Gastrocnemius medialis (tissue), 4 donors: Measurements from ENCODE around the gene NEDD4L. TPM values are rescaled to one million over a fixed set of nuclear protein-coding genes. Genes with fewer than 3 reads are reported as not detected.
"Not testable (repeated sequence)": the region's sequence is repeated elsewhere in the genome, so short reads cannot be mapped to it uniquely, and the experiment has no call there.

Experiments used
- ATAC-seq, 2 donors: fragments of 150-250 bp; one replicate each; pipeline ENCODE4 v1.9.1; 2016
- DNase-seq, 2 donors: peaks; one replicate each; pipeline ENCODE4 v3.0.0-alpha.2; 2019
- H3K27ac ChIP-seq, 4 donors: fragments of 200-600 bp; sonication (generic); 1 replicate in 1 of 4; 2 replicates in 3 of 4; pipeline ENCODE4 v1.5.1; 2016 to 2018; ENCODE audit warnings: mild to moderate bottlenecking in 2 of 4, moderate library complexity in 1 of 4
- H3K27me3 ChIP-seq, 3 donors: fragments of 200-600 bp; sonication (generic) in 2 of 3; 1 replicate in 1 of 3; 2 replicates in 2 of 3; pipeline versions ENCODE4 v1.5.1 to v1.6.0; 2016 to 2019; ENCODE audit warnings: mild to moderate bottlenecking in 1 of 3, moderate library complexity in 1 of 3
- H3K36me3 ChIP-seq, 2 donors: fragments of 200-600 bp; sonication (generic) in 1 of 2; one replicate each; pipeline ENCODE4 v1.5.1; 2017 to 2018
- H3K4me1 ChIP-seq, 2 donors: fragments of 200-600 bp; sonication (generic) in 1 of 2; one replicate each; pipeline ENCODE4 v1.5.1; 2016 to 2017; ENCODE audit warnings: mild to moderate bottlenecking in 2 of 2
- H3K4me3 ChIP-seq, 4 donors: fragments of 200-600 bp; sonication (generic) in 3 of 4; 1 replicate in 1 of 4; 2 replicates in 3 of 4; pipeline ENCODE4 v1.5.1; 2016 to 2019; ENCODE audit warnings: mild to moderate bottlenecking in 2 of 4
- H3K9me3 ChIP-seq, 3 donors: fragments of 200-600 bp; sonication (generic) in 2 of 3; 1 replicate in 1 of 3; 2 replicates in 2 of 3; pipeline ENCODE4 v1.5.1; 2016 to 2019
- POLR2A ChIP-seq, 2 donors: fragments of 450-650 bp; IDR thresholded peaks; one replicate each; pipeline ENCODE4 v1.6.1; 2017; ENCODE audit warnings: antibody characterized with exemption in 2 of 2, mild to moderate bottlenecking in 2 of 2, moderate library complexity in 2 of 2
- in situ Hi-C, 4 donors: fragments of 200-750 bp; cut with MboI; loops; one replicate each; pipeline versions ENCODE4 v1.15.0 to v1.8.0; 2017; ENCODE audit warnings: low sequenced_read_pairs in 4 of 4
- intact Hi-C: fragments of 100-400 bp; cut with DNase I; formaldehyde crosslinking; loops from one replicate; pipeline ENCODE4 v1.15.1; 2023; ENCODE audit warnings: low total_unique reads
- total RNA-seq, 4 donors: library from RNA; depleted of rRNA; stranded (reverse); fragments of >200 nt; gene quantifications; one replicate each; pipeline versions ENCODE4 v1.1.0 to v1.2.3, GENCODE V29; 2016
- TF ChIP-seq, protein P1 (sequence below), 5 experiments: fragments of 450-650 bp in 3 of 5; fragments of 200-600 bp in 2 of 5; sonication (generic) in 2 of 5; IDR thresholded peaks in 4 of 5; conservative IDR thresholded peaks in 1 of 5; 1 replicate in 4 of 5; 2 replicates in 1 of 5; pipeline ENCODE4 v1.5.1; 2016 to 2019; ENCODE audit warnings: antibody characterized with exemption in 5 of 5, mild to moderate bottlenecking in 3 of 5, moderate library complexity in 3 of 5

Gene NEDD4L
- total RNA-seq, 4 donors from 2014 or later = 27.4 to 81.5 (median 51.5) TPM

DNA sequence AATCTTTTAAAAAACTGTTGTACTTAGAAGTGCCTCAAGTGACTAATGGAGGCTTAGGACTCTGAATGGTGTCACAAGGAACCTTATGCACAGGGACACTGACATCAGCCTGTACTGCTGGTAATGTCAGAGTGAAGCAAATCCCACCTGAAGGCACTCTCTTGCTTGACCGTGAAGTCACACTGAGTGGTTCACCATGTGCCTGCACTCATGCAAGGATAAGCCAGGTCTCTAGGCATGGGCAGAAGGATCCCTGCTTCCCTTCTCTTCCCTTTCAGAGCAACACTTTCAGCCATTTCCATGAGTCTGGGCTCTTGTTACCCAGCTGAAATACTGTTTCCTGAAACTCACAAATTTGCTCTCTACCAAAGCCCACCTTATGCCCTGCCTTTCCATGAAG is 123.0 kb downstream of the NEDD4L start:
- intact Hi-C loops = no loop called here
- H3K27ac ChIP-seq = no peak overlapping the region
- DNase-seq (no peak), ATAC-seq (no peak)
- no peaks in the 10 kb centered on the region for H3K27me3 ChIP-seq
- in situ Hi-C loops = no loop called here
- H3K36me3 ChIP-seq = no peaks in the 10 kb centered on the region
- no peaks in the 10 kb centered on the region for H3K9me3 ChIP-seq
- H3K4me3 ChIP-seq = no peak overlapping the region
- peaks cover 0 to 14% of the 10 kb centered on the region in 2 donors for H3K4me1 ChIP-seq
- TF ChIP-seq, protein P1, sequence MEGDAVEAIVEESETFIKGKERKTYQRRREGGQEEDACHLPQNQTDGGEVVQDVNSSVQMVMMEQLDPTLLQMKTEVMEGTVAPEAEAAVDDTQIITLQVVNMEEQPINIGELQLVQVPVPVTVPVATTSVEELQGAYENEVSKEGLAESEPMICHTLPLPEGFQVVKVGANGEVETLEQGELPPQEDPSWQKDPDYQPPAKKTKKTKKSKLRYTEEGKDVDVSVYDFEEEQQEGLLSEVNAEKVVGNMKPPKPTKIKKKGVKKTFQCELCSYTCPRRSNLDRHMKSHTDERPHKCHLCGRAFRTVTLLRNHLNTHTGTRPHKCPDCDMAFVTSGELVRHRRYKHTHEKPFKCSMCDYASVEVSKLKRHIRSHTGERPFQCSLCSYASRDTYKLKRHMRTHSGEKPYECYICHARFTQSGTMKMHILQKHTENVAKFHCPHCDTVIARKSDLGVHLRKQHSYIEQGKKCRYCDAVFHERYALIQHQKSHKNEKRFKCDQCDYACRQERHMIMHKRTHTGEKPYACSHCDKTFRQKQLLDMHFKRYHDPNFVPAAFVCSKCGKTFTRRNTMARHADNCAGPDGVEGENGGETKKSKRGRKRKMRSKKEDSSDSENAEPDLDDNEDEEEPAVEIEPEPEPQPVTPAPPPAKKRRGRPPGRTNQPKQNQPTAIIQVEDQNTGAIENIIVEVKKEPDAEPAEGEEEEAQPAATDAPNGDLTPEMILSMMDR (IDR thresholded peaks at IDR 0.05 in 4 of 5, conservative IDR thresholded peaks at IDR 0.05 in 1 of 5) = no peak
- TF ChIP-seq POLR2A (IDR thresholded peaks at IDR 0.05) = no peak

DNA sequence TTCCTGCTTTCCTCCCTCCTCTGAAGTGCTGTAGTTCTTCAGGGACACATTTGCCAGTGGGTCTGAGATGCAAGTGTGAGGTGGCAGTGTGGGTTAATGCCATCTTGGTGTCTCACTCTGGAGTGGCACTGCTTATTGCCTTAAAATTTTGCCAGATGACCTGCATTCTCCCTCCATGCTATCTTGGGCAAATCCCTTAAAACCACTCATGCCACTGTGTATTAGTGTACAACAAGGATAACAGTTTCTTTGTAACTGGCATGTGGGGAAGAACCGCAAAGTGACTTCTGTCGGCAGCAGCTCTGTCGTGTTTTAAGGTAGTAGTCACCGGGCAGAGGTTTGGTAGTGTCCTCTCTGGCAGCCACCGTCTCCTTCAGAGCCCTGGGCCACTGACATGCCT is 124.2 kb downstream of the NEDD4L start:
- intact Hi-C loops = no loop called here
- Histone ChIP-seq H3K4me1 (peaks cover 0 to 6% of the 10 kb centered on the region in 2 donors), H3K27me3 (no peaks in the 10 kb centered on the region), H3K9me3 (no peaks in the 10 kb centered on the region), H3K27ac (no peak overlapping the region), H3K36me3 (no peaks in the 10 kb centered on the region), H3K4me3 (no peak overlapping the region)
- ATAC-seq = no peak
- in situ Hi-C loops = no loop called here
- no peak for DNase-seq
- TF ChIP-seq POLR2A (IDR thresholded peaks at IDR 0.05) = no peak
- TF ChIP-seq, protein P1 (IDR thresholded peaks at IDR 0.05 in 4 of 5, conservative IDR thresholded peaks at IDR 0.05 in 1 of 5) = no peak

GRCh38 chr18:58168993-58169392 is 125.0 kb downstream of the NEDD4L start:
- intact Hi-C loops = no loop called here
- Histone ChIP-seq H3K27ac (no peak overlapping the region), H3K4me3 (no peak overlapping the region), H3K9me3 (no peaks in the 10 kb centered on the region), H3K36me3 (no peaks in the 10 kb centered on the region), H3K27me3 (no peaks in the 10 kb centered on the region), H3K4me1 (no peaks in the 10 kb centered on the region)
- DNase-seq = no peak
- no peak for ATAC-seq
- in situ Hi-C loops = no loop called here
- TF ChIP-seq POLR2A (IDR thresholded peaks at IDR 0.05) = no peak
- TF ChIP-seq, protein P1 (IDR thresholded peaks at IDR 0.05 in 4 of 5, conservative IDR thresholded peaks at IDR 0.05 in 1 of 5) = no peak

- Histone ChIP-seq H3K4me3 (no peak overlapping the region), H3K27ac (no peak overlapping the region), H3K9me3 (no peaks in the 10 kb centered on the region), H3K27me3 (no peaks in the 10 kb centered on the region), H3K4me1 (no peaks in the 10 kb centered on the region), H3K36me3 (no peaks in the 10 kb centered on the region)
- intact Hi-C loops (no loop called here), in situ Hi-C loops (no loop called here)
- DNase-seq = no peak
- no peak for ATAC-seq
- no peak for TF ChIP-seq POLR2A (IDR thresholded peaks at IDR 0.05)
- TF ChIP-seq, protein P1 (IDR thresholded peaks at IDR 0.05 in 4 of 5, conservative IDR thresholded peaks at IDR 0.05 in 1 of 5) = no peak
Measured at GRCh38 chr18:58169472-58169871, 125.4 kb downstream of the NEDD4L start.

GRCh38 chr18:58170036-58170435 is 126.0 kb downstream of the NEDD4L start:
- H3K4me3 ChIP-seq, DNase-seq, H3K36me3 ChIP-seq, H3K27me3 ChIP-seq, H3K9me3 ChIP-seq, ATAC-seq, H3K4me1 ChIP-seq, in situ Hi-C loops, H3K27ac ChIP-seq, intact Hi-C loops: not testable (repeated sequence)
